DOHH2 (cell line): ENCODE measurements around the gene WDR59.

ENCODE experiments used
- H3F3A ChIP-seq: fragments of 200-600 bp; sonication (generic), shearing (Covaris generic); 2 replicates; pipeline ENCODE4 v1.6.0; 2016; ENCODE audit warnings: antibody characterized with exemption, mild to moderate bottlenecking; ENCODE audit not compliant: control insufficient read depth, insufficient read depth
- H3K27ac ChIP-seq: fragments of 200-600 bp; sonication (generic); 2 replicates; pipeline ENCODE4 v1.5.1; 2014; ENCODE audit warnings: low read depth, mild to moderate bottlenecking, low read length, moderate library complexity
- H3K27me3 ChIP-seq: fragments of 200-600 bp; sonication (generic); 2 replicates; pipeline ENCODE4 v1.6.1; 2014; ENCODE audit warnings: mild to moderate bottlenecking, low read length, mixed read lengths; ENCODE audit not compliant: control insufficient read depth
- H3K36me3 ChIP-seq: fragments of 200-600 bp; sonication (generic); 2 replicates; pipeline ENCODE4 v1.6.1; 2014; ENCODE audit warnings: mild to moderate bottlenecking, low read length, moderate library complexity, mixed read lengths; ENCODE audit not compliant: control insufficient read depth
- H3K4me1 ChIP-seq: fragments of 200-600 bp; sonication (generic); 2 replicates; pipeline ENCODE4 v1.6.1; 2014; ENCODE audit warnings: mild to moderate bottlenecking, low read length, mixed read lengths; ENCODE audit not compliant: control insufficient read depth
- H3K4me2 ChIP-seq: fragments of 200-600 bp; sonication (generic); 2 replicates; pipeline ENCODE4 v1.6.0; 2014; ENCODE audit warnings: mild to moderate bottlenecking, low read length, moderate library complexity
- H3K4me3 ChIP-seq: fragments of 200-600 bp; sonication (generic); 2 replicates; pipeline ENCODE4 v1.5.1; 2014; ENCODE audit warnings: mild to moderate bottlenecking, low read length, mixed read lengths
- H3K79me2 ChIP-seq: fragments of 200-600 bp; sonication (generic); 2 replicates; pipeline ENCODE4 v1.6.1; 2014; ENCODE audit warnings: mild to moderate bottlenecking, low read length, mixed read lengths; ENCODE audit not compliant: control insufficient read depth
- H3K9me2 ChIP-seq: fragments of 200-600 bp; sonication (generic); replicated peaks from 2 replicates; pipeline ENCODE4 v1.6.1; 2014; ENCODE audit warnings: mild to moderate bottlenecking, low read length, mixed read lengths; ENCODE audit not compliant: control insufficient read depth
- H3K9me3 ChIP-seq: fragments of 200-600 bp; sonication (generic); 2 replicates; pipeline ENCODE4 v1.6.1; 2014; ENCODE audit warnings: antibody characterized with exemption, low read length, mixed read lengths; ENCODE audit not compliant: control insufficient read depth, insufficient read depth
- H4K20me1 ChIP-seq: fragments of 200-600 bp; sonication (generic); 2 replicates; pipeline ENCODE4 v1.6.0; 2014; ENCODE audit warnings: low read depth, mild to moderate bottlenecking, antibody characterized with exemption, low read length, moderate library complexity; ENCODE audit not compliant: control insufficient read depth, insufficient read depth
- CTCF ChIP-seq: fragments of 200-600 bp; sonication (generic); IDR thresholded peaks from one replicate; pipeline ENCODE4 v1.5.1; 2014; ENCODE audit warnings: antibody characterized with exemption, mild to moderate bottlenecking, low read depth, low read length; ENCODE audit not compliant: poor library complexity, severe bottlenecking
- EZH2phosphoT487 ChIP-seq: fragments of 200-600 bp; sonication (generic); IDR thresholded peaks from 2 replicates; pipeline ENCODE4 v1.6.1; 2017; ENCODE audit warnings: borderline replicate concordance, mild to moderate bottlenecking, antibody characterized with exemption, low read length, moderate library complexity, mixed read lengths

Gene WDR59

GRCh38 chr16:74982256-74982655, 2.7 kb downstream of the WDR59 start:
- Histone ChIP-seq H3K36me3 (peaks cover 6% of the 10 kb centered on the region; the same call in 1 of the 2 replicates), H3K4me1 (peaks cover 4% of the 10 kb centered on the region; the same call in 1 of the 2 replicates), H3K9me3 (no peaks in the 10 kb centered on the region), H3F3A (no peaks in the 10 kb centered on the region), H3K27me3 (no peaks in the 10 kb centered on the region), H4K20me1 (no peaks in the 10 kb centered on the region), H3K9me2 (no peaks in the 10 kb centered on the region), H3K4me3 (no peak overlapping the region), H3K4me2 (no peak overlapping the region), H3K79me2 (peaks cover 26% of the 10 kb centered on the region), H3K27ac (no peak overlapping the region)
- TF ChIP-seq EZH2phosphoT487 (no peak), CTCF (no peak)

GRCh38 chr16:74975591-74975990, 9.3 kb downstream of the WDR59 start:
- no peaks in the 10 kb centered on the region for H3K79me2 ChIP-seq
- no peak overlapping the region for H3K4me2 ChIP-seq
- no peak for TF ChIP-seq EZH2phosphoT487
- no peak for TF ChIP-seq CTCF
- no peaks in the 10 kb centered on the region for H3F3A ChIP-seq
- no peaks in the 10 kb centered on the region for H4K20me1 ChIP-seq
- H3K36me3 ChIP-seq, result peaks cover 6% of the 10 kb centered on the region; the same call in 1 of the 2 replicates
- no peaks in the 10 kb centered on the region for H3K4me1 ChIP-seq
- H3K27ac ChIP-seq, result no peak overlapping the region
- H3K9me2 ChIP-seq, result no peaks in the 10 kb centered on the region
- H3K9me3 ChIP-seq, result no peaks in the 10 kb centered on the region
- no peak overlapping the region for H3K4me3 ChIP-seq
- H3K27me3 ChIP-seq, result no peaks in the 10 kb centered on the region

- no peak overlapping the region for H3K27ac ChIP-seq
- H3K9me3 ChIP-seq, result no peaks in the 10 kb centered on the region
- H3K4me1 ChIP-seq, result peaks cover 4% of the 10 kb centered on the region; the same call in 1 of the 2 replicates
- TF ChIP-seq CTCF, result no peak
- TF ChIP-seq EZH2phosphoT487, result no peak
- H3K4me2 ChIP-seq, result no peak overlapping the region
- no peaks in the 10 kb centered on the region for H3K27me3 ChIP-seq
- H3K4me3 ChIP-seq, result no peak overlapping the region
- peaks cover under 1% of the 10 kb centered on the region; the same call in 1 of the 2 replicates for H3K36me3 ChIP-seq
- H3K9me2 ChIP-seq, result no peaks in the 10 kb centered on the region
- H3F3A ChIP-seq, result no peaks in the 10 kb centered on the region
- no peaks in the 10 kb centered on the region for H3K79me2 ChIP-seq
- no peaks in the 10 kb centered on the region for H4K20me1 ChIP-seq
These were observed 11.6 kb downstream of the WDR59 start for GRCh38 chr16:74973304-74973703.

- Histone ChIP-seq H3K4me3 (no peak overlapping the region), H3K4me1 (no peaks in the 10 kb centered on the region), H3K36me3 (peaks cover 12% of the 10 kb centered on the region), H3F3A (no peaks in the 10 kb centered on the region), H4K20me1 (no peaks in the 10 kb centered on the region), H3K27me3 (no peaks in the 10 kb centered on the region), H3K9me2 (no peaks in the 10 kb centered on the region), H3K79me2 (no peaks in the 10 kb centered on the region), H3K4me2 (no peak overlapping the region), H3K9me3 (no peaks in the 10 kb centered on the region), H3K27ac (no peak overlapping the region)
- no peak for TF ChIP-seq EZH2phosphoT487
- no peak for TF ChIP-seq CTCF
These were observed 30.2 kb downstream of the WDR59 start for GRCh38 chr16:74954763-74955162.
